HG03139 (cell line): Measurements from ENCODE around the gene RUNX2.
"Not testable (repeated sequence)": the region's sequence is repeated elsewhere in the genome, so short reads cannot be mapped to it uniquely, and the experiment has no call there.

Source experiments
- ATAC-seq: cut with Tn5 transposase; IDR thresholded peaks from one replicate; pipeline ENCODE4 v1.9.1; 2021; ENCODE audit not compliant: unreplicated experiment

RUNX2 gene

DNA sequence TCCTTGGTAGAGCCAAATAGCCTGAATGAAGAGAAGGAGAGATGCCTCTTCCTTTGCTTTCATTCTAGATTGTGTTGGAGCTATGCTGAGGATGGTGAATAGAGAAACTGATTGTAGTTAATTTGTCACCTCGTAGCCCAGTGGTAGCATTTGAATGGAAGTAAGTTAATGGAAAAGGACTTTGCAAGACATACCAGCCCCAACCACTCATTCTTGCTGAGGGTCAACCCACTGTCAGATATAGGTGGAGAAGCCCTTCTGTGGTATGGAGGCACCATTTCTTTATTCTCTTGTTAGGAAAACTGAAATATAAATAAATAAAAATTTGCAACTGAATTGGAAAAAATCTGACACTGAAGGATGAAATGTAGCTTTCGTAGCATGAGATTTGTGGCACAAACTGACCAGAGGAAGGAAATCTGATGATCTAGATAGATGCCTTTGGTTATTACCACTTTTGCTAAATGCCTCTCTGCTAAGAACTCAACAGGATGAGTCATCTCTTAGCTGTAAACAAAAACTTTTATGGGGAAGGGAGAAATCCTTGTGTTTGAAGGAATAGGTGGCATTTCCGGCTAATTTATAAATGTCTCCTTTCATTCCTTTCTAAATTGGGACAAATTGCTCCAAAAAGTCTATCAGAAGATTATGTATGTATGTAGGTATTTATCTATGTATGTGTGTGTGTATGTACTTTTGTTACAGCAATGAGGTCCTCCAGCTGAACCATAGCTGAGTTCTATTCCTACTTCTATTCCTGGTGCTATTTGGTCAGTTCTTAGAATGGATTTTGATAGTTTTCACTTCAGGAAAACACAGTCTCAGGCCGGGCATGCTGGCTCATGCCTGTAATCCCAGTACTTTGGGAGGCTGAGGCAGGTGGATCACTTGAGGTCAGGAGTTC, 126.1 kb downstream of the RUNX2 start:
- no peak for ATAC-seq

DNA sequence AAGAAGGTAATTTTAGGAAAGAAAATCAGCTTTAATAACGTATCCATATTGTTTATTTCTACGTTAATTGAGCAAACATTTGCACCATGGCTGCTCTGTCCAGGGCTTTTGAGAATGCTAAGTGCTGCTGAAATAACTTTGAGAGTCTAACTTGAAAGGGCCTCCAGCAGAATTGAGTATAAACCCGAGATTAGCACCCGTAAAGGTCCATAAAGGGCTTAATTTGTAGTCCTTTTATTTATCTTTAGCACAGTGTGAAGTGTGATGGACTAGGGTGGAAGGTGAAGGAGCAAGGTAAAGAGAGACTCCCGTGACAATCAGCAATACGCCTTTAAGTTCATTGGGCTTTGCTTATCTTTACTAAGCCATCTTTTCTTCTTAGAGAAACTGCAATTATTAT, 127.3 kb downstream of the RUNX2 start:
- ATAC-seq: no peak

DNA sequence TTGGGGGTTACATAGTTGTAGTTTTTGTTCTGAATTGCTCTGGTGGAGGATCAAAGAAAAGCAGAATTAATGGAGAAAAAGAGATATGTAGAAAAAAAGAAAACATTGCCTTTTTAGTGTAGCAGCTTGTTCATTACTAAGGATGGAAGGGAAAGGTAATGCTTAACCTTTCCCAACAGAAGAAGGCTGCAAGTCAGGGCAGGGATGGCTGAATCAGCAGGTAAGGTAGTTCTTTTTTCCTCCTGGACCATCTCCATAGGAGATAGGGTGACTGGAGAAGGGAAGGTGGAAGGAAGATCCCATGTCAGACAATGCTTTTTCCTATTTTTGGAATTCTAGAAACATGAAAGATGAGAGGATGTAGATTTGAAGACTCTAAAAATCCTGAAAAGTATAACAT, 129.0 kb downstream of the RUNX2 start:
- ATAC-seq: no peak

DNA sequence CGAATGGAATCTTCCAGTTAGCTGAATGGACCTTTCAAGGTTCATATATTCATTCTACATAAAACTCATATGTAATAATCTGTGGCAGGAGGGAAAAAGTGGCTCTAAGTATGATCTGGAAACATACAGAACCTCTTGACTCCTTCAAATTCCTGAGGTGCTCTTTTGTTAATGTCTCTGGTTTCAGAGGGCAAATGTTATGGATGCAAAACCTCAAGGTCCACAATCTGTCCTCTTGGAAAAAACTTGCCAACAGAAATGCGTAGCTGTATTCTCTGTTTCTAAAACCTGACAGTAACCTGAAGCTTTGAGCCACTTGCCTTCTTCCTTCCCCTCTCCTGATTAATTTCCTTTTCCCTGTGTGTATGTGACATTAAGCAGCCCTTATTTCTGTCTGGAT, 130.5 kb downstream of the RUNX2 start:
- no peak for ATAC-seq

DNA sequence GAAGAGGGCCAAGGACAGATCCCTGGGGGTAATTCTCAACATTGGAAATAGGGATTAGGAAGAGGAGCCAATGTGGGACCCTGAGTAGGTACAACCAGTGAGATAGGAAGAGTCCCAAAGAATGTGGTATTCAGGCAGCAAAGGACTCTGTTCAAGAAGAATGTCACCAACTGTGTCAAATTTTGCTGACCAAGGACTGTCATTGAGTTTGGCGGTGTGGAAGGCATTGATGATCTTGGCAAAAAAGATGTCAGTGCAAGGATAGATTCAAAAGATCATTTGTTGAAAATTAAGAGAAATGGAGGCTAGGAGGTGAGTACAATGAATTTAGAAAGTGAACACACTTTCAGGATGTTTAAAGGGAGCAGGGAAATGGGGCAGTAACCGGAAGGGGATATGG, 132.0 kb downstream of the RUNX2 start:
- ATAC-seq: no peak

DNA sequence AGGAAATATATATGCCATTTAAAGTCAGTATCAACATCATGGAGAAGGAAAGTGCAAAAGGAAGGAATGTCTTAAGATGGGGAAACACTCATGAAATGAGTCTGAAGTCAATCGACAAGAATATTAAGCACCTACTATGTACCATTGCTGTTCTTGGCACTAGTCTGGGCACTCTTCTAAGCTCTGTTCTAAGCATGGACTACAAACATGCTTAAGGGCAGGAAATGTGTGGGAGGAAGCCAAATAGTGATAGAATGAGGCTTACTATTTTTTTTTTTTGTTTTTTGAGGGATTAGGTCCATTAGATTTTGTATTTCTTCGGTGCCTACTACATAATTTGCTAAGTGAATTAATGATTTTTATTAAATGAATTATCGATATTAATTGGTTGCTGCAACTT, 133.4 kb downstream of the RUNX2 start:
- no peak for ATAC-seq

DNA sequence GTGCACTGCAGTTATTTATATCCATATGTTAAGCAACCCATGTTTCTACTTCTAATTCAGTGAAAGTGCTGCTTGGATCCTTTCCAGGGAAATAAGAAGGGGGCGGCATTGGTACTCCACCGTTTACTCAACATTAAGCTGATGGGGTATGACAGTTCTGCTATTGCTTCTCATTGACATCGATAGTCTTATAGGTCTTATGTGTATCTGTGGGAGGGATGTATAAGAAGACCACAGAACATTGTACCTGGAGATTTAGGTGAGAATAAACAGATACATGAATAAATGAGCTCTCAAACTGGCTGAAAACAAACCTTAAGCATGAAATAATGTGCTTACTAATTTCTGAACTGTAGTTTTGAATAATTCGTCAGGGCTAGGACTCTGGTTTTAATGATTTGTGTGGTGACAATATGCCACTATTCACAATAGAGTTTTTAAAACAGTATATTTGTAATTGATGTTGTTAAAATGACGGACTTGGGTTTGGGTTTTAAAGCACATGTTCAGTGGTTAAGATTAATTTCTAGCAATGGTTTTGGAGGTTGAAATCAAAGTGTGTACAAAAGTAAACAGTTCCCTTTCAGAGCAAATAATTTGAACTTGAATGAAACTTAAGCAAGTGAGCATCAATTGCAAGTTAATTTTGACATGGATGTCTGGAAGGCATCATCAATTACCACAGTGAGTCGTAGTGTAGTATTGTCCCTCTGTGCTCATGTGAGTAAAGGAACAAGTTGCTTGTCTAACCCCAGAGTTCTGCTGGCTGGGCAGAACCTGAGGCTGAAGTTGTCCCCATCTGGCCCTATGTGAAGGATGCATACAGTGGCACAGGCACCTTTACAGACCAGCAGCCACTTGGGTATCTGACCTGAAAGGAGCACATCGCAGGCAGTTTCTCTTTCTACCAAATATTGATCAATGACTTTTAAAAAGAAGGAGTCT, 134.3 kb downstream of the RUNX2 start:
- no peak for ATAC-seq

DNA sequence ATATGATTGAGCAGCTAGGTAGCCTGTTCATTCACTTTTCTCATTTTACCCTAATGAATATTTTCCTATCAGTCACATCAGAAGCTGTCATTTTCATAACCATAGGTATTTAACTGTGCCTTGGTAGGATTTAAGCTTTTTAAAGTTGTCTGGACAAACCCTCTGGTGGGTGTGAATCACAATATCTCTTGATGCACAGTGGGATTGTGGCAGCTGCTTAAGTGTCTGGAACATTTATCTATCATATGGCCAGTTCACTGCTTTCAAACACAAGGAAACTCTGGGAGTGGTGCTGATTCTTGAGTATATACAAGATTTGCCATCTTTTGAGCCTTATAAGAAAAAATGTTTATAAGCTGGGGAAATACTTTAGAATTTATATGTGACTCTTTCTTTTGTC, 136.6 kb downstream of the RUNX2 start:
- no peak for ATAC-seq

DNA sequence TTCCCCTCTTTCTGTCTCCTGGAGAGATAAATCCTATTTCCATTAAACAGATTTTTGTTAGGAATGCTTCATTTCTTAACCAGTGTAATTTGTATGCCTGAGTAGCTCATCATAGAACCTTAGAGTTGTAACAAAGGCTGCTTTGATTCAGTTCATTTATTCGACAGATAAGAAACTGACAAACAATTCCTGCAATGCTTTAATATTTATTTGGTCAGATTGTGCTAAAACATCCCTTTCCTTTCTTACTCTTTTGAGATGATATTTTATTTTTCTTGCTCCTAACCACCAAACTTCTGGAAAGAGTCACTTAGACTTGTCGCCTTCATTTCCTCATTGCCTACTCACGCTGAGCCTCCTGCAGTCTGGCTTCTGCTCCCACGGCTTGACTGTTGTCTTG, 138.6 kb downstream of the RUNX2 start:
- no peak for ATAC-seq

DNA sequence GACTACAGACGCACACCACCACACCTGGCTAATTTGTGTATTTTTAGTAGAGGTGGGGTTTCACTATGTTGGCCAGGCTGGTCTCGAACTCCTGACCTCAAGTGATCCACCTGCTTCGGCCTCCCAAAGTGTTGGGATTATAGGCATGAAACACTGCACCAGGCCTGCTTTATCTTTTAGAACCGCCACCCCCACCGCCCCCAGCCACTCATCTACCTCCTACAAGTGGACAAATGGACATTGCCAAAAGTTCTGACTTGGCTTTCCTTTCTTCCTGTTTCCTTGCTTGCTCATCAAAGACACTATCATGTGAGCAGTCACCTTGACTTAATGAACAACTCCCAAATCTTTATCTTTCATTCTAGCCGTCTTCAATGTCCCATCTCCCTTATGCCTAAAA, 139.3 kb downstream of the RUNX2 start:
- not testable (repeated sequence) for ATAC-seq

DNA sequence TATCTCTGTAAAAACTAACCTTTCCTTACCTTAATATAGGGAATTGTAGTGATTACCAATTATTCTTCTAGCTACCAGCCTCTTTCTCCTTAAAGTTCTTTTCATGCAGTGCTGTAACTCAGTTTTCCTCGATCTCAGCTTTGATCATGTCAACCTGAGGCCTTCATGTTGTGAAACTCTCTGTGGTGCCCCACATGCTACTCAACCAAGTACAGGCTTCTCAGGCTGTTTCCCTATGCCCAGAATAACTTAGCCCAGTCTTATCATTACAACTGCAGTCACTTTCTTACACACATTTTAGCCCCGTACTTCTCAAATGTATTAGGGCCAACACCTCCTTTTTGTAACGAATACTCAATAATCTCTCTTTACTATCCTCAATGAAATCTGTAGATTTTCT, 139.7 kb downstream of the RUNX2 start:
- ATAC-seq: no peak

DNA sequence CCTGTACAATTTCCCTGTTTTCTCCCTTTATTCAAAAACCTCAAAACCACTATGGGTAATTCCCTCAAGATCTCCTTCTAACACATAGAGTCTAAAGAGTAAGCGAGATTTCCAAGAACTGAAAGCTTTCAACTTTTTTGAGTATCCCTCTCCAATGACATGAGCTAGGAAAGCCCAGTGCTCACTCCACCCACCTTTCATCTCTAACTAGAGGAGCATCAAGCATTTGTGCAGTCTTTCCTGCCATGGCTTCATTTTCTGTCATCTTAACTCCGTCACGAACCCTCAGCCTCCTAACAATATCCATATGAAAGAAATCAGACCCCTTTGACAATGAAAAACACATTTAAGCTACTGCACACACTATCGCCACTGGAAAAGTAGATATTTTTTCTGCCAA, 141.5 kb downstream of the RUNX2 start:
- ATAC-seq: no peak

DNA sequence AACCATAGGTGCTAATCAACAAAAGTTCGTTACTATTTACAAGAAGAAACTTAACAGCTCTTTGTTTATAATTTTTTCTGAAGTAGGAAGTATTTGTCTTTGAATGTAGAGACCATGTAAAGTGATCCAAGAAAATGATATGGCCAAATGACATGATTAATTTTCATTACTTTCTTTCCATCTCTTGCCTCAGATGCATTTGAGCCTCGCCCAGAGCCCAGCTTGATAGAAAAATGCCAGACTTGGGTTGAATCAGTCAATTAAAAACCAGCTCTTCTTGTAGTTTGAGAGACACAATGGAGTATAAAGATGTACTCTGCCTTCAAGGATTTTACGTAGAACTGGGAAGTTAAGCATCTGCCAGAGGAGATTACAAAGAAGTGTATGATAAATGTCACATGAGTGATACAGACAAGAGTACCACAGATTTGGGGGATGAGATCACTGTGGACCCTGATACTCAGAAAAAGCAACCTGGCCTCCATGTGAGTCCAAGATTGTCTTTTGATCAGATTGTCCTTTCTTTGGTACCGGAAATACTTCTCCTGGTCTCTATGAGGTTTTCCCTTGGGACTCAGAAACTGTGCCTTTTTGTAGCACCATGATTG, 142.1 kb downstream of the RUNX2 start:
- no peak for ATAC-seq

DNA sequence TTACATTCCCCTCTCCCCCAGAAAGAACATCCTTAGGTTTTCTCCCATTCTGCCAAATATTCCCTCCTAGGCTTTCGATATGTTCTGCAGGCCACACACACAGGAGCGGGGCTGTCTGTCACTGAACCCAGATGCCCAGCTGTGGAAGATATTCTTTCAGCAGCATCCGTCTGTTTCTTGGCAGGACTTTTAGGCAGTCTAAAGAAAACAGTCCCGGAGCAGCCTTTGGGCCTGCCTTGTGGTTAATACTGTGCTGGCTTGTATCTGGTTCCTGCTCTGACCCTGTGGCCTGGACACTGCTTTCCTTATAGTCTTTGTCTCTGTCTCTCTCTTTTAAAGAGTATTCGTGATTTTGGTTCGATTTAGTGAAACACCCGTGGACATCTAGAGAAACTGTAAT, 144.3 kb downstream of the RUNX2 start:
- no peak for ATAC-seq

DNA sequence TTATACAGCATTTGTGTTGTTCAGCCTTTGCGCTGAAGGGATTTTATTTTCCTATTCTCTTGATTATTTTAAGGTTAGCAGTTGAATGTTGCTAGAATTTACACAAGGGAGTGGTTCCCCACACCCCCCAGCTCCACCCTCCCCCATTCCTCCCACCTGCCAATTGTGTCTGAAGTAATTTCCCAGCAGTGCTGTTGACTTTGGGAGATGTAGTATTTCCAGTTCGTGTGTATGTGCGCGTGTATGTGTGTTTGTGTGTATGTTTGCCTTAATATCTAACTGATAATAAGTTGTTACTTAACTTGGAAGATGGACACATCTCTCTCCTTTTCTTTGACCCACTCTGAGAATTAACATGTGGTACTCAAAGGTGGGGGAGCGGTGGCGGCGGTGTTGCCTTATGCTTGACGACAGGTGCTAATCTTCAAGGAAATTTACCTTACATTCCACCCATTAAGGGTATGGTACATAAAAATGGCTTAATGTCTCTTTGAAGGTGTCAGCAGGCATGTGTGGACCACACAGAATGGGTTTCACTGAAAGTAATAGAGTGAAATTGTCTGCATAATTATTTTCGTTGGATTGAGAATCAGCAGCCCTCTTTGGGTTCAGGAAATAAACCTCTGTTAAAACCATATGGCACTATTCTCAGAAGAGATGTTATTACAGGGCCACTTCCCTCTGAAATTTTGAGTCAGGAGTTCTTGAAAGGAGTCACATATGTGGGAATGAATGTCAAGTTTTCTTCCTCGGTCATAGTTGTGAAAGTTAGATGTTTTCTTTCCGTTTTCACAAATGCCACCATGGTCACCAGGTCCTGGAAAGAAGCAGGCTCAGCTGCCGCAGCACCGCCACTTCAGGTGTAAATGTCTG, 145.2 kb downstream of the RUNX2 start:
- no peak for ATAC-seq

DNA sequence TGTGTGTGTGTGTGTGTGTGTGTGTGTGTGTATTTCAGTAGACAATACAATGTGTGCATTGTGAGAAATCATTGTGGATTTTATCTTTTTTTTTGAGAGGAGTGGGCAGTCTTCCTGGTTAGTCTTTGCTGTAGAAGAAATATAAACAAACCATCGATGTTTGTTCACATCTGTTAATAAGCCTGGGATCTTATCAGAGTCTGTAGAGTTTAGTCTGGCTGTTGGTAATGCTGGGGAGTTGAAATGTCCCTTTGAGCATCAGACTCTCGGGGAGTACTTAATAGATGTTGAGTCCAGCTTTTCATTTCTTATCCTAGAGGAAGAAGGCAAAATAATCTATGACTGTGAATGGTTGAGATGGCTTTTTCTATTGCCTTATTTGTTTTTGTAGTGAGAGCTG, 146.2 kb downstream of the RUNX2 start:
- ATAC-seq: no peak

DNA sequence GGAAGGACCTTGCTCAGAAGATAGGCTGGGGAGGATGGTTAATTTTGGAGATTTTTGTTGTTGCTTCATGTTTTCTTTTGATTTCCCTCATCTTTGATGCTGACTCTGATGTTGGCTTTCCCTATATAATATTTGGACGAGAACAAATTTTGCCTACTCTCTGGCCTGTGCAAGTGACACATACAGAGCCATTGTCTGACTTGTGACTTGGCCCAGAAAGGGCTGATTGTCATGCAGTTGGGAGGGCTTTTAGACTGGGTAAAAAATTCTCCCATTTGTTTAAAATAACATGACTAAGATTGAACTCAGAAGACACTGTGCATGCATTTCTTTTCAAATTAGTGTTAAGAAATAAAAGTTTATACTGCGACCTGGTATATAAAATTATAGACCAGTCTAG, 148.2 kb downstream of the RUNX2 start:
- no peak for ATAC-seq

DNA sequence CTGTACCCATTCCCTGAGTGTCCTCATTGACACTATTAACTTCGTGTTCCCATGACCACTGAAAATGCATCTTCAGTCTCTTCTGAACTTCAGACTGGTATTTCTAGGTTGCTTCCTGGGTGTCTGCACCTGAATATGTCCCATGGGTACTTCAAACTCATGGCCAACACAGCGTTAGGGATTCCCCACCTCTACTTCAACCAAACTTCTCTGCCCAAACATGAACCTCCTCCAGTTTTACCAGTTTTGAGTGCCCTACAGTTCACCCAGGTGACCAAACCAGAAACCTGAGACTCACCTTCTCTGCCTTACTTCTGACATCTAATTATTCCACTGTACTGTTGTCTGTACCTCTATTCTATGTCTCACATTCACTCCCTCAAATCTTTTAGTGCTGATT, 149.1 kb downstream of the RUNX2 start:
- ATAC-seq: no peak

DNA sequence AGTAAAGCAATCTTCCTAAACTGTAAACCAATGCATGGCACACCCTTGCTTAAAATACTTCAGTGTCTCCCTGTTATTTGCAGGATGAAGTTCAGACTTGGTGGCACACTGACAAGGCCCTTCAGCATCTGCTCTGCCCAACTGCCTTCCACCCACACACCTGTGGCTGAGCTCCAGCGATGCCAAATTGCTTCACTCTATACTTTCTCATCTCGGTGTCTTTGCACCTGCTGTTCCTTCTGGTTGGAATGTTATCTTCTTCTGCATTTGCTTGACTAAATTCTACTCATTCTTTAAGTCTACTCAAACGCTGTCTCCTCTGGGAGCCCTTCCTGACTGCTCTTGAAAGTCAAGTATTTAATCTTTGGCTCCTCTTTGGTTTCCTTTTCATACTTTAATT, 149.7 kb downstream of the RUNX2 start:
- ATAC-seq: no peak

DNA sequence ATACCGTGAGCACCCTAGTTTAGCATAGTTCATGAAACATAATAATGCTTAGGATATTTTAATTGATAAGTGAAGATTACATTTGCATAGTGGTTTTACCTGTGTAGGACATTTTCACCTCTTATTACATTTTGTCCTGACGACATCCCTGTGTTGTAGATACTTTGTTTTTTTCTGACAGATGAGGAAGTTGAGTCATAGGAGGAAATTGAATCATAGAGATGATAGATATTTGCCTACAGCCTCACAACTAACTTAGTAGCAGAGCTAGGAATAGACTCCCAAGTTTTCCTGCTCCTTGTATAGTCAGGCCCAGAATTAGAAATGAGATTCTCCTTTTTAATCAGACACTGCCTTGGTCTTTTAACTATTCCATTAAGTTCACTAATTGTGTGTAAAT, 150.1 kb downstream of the RUNX2 start:
- no peak for ATAC-seq
